Lung (tissue), 12 donors: Measurements from ENCODE around the gene CEP72. TPM values are rescaled to one million over a fixed set of nuclear protein-coding genes. Genes with fewer than 3 reads are reported as not detected.
A peak's percentile ranks its signal among the peaks of the same experiment; 100 is the strongest.

ENCODE experiments used
- ATAC-seq: fragments of 200-7000 bp; cut with Tn5 transposase; one replicate; pipeline ENCODE4 v1.9.1; 2020; ENCODE audit warnings: moderate number of reproducible peaks; ENCODE audit not compliant: insufficient read depth, low FRiP score
- DNase-seq, 3 donors: peaks; one replicate each; pipeline ENCODE4 v3.0.0-alpha.2; 2013 to 2017
- H3K27ac ChIP-seq, 2 donors: one replicate each; pipeline ENCODE4 v1.5.1; 2013; ENCODE audit warnings: mild to moderate bottlenecking in 2 of 2, moderate library complexity in 2 of 2, control low read depth in 1 of 2, inconsistent platforms in 1 of 2, low read depth in 1 of 2, low read length in 1 of 2
- H3K27me3 ChIP-seq, 3 donors: one replicate each; pipeline ENCODE4 v1.5.1; 2013; ENCODE audit warnings: low read length in 2 of 3; ENCODE audit not compliant: control insufficient read depth in 3 of 3, insufficient read depth in 3 of 3
- H3K36me3 ChIP-seq, 4 donors: one replicate each; pipeline ENCODE4 v1.5.1; 2013; ENCODE audit warnings: low read length in 4 of 4, mild to moderate bottlenecking in 1 of 4, moderate library complexity in 1 of 4; ENCODE audit not compliant: control insufficient read depth in 4 of 4, insufficient read depth in 4 of 4
- H3K4me1 ChIP-seq, 5 donors: one replicate each; pipeline ENCODE4 v1.5.1; 2013; ENCODE audit warnings: low read length in 5 of 5, mild to moderate bottlenecking in 2 of 5, moderate library complexity in 1 of 5; ENCODE audit not compliant: control insufficient read depth in 5 of 5, insufficient read depth in 5 of 5
- H3K4me3 ChIP-seq: one replicate; pipeline ENCODE4 v1.5.1; 2013; ENCODE audit warnings: mild to moderate bottlenecking, control low read depth, moderate library complexity
- H3K9ac ChIP-seq, 2 donors: one replicate each; pipeline ENCODE4 v1.5.1; 2013; ENCODE audit warnings: low read length in 2 of 2, control low read depth in 1 of 2; ENCODE audit not compliant: insufficient read depth in 1 of 2
- H3K9me3 ChIP-seq, 4 donors: one replicate each; pipeline ENCODE4 v1.5.1; 2013; ENCODE audit warnings: low read length in 3 of 4, mild to moderate bottlenecking in 1 of 4, moderate library complexity in 1 of 4; ENCODE audit not compliant: control insufficient read depth in 4 of 4, insufficient read depth in 3 of 4
- WGBS, 2 donors: extraction: QIAGEN DNeasy Blood & Tissue Kit; methylation state at CpG; one replicate each; pipeline ENCODE4 v1.1.7; 2013; 5-methylcytosine and 5-hydroxymethylcytosine counted together
- polyA plus RNA-seq, 2 donors: library from polyadenylated mRNA; stranded (reverse); fragments of 200-250 nt; gene quantifications; one replicate each; pipeline ENCODE4 v1.2.1, GENCODE V29; 2013
- total RNA-seq, 2 donors: library from RNA; depleted of rRNA in 1 of 2; stranded (reverse); fragments of >200 nt in 1 of 2; gene quantifications; one replicate each; pipeline ENCODE4 v1.2.1, GENCODE V29; 2014 to 2021
- TF ChIP-seq, protein P1 (sequence below): IDR thresholded peaks from 2 replicates; pipeline ENCODE4 v1.5.1; 2012; ENCODE audit warnings: mild to moderate bottlenecking; ENCODE audit errors: control extremely low read depth, extremely low read depth
- donor health status: control.
- donor health status: control.
- donor health status: Bipolar disorder and iron deficiency.
- donor health status: healthy.
- donor health status: DM: yes; HTN: yes; CAD: no.

The CEP72 gene
- total and polyA plus RNA-seq, 4 donors, result 3.1 to 12.1 (median 6.0) TPM

DNA sequence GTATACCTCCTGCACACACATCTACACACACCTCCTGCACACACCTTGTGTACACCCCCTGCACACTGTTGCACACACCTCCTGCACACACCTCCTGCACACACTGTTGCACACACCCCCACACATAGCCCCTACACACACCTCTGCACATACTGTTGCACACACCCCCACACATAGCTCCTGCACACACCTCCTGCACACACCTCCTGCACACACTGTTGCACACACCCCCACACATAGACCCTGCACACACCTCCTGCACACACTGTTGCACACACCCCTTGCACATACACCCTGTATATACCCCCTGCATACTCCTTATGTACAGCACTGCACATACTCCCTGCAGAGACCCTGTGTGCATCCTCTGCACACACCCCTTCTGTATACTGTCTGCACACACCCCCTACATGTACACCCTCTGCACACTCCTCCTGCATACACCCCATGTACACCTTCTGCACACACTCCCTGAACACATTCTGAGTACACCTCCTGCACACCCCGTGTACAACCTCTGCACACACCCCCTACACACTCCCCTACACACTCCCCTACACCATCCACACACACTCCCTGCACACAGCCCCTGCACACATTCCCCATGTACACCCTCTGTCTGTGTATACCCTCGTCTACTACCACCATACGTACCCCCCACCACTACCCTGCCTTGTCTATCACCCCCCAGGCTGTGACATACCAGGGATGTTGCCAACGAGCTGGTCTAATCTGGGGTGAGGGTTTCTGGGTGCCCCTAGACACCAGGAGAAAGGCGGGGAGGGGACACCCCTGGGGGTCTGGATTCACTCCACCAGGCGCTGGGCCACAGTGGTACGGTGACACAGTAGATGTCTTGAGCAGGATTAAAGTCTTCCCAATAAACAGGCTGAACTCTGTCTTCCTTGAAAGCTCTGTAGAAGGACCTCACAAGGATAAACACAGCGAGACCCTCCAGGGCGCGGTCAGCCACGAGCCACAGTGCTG, 1.1 kb upstream of the CEP72 start:
- Histone ChIP-seq H3K9me3 (no peaks in the 10 kb centered on the region), H3K27ac (no peak overlapping the region), H3K36me3 (no peaks in the 10 kb centered on the region), H3K9ac (peak overlapping the region; percentile 37 to 49), H3K27me3 (peaks cover 0 to 4% (median 0%) of the 10 kb centered on the region in 3 donors), H3K4me3 (no peak overlapping the region), H3K4me1 (peaks cover 0 to 14% (median 10%) of the 10 kb centered on the region in 5 donors)
- ATAC-seq, result no peak
- WGBS, 2 donors, result 42 to 46% methylated on average over 11 of the region's 11 CpGs
- TF ChIP-seq, protein P1, sequence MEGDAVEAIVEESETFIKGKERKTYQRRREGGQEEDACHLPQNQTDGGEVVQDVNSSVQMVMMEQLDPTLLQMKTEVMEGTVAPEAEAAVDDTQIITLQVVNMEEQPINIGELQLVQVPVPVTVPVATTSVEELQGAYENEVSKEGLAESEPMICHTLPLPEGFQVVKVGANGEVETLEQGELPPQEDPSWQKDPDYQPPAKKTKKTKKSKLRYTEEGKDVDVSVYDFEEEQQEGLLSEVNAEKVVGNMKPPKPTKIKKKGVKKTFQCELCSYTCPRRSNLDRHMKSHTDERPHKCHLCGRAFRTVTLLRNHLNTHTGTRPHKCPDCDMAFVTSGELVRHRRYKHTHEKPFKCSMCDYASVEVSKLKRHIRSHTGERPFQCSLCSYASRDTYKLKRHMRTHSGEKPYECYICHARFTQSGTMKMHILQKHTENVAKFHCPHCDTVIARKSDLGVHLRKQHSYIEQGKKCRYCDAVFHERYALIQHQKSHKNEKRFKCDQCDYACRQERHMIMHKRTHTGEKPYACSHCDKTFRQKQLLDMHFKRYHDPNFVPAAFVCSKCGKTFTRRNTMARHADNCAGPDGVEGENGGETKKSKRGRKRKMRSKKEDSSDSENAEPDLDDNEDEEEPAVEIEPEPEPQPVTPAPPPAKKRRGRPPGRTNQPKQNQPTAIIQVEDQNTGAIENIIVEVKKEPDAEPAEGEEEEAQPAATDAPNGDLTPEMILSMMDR, result no peak
- DNase-seq, result no peak

DNA sequence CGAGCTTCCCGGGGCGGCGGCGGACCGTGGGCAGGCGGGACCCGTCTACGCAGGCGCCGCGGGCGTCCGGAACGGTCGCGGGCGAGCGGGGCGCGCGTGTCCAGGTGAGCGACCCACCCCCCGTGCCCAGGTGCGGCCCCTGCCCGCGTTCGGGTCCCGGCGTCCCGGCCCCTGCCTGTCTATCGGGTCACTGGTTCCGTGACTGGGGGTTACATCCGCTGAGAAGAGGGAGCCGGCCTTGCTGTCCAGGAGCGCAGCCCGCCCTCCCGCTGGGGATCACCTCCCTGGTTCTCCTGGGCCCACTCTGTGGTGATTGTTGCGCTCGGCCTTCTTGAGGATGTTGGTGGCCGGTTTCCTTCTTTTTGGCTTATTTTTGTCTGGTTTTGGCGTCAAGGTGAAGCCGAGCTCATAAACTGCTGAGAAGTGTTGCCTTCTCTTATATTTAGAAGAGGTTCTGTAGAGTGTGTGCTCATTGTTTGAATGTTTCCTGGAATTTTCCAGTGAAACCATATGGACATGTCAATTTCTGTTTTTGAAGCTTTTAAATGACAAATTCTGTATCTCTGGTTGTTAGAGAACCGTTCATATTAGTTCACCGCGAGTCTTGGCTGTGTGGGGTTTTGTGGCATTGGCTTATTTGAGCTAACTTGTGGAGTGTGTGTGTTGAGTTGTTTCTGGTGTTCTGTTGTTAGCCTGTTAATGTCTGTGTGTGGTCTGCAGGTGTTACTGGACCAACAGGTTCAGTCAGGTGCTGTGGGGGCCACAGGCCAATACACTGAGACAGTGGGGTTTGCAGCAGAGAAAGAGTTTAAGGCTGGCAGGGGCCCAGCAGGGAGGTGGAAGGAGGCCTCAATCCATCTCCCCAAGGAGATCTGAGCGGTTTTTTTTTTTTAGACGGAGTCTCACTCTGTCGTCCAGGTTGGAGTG, 621 bp downstream of the CEP72 start:
- WGBS, 2 donors, result 12 to 16% methylated on average over 41 to 49 of the region's 49 CpGs
- peaks cover 0 to 4% (median 0%) of the 10 kb centered on the region in 3 donors for H3K27me3 ChIP-seq
- peak overlapping the region; percentile 69 for H3K4me3 ChIP-seq
- ATAC-seq (peak; percentile 6), DNase-seq (peak in 1 of 3 donors; percentile 22)
- H3K27ac ChIP-seq, result no peak overlapping the region
- peaks cover 0 to 14% (median 7%) of the 10 kb centered on the region in 5 donors for H3K4me1 ChIP-seq
- no peaks in the 10 kb centered on the region for H3K36me3 ChIP-seq
- TF ChIP-seq, protein P1, result no peak
- H3K9ac ChIP-seq, result peak overlapping the region in 1 of 2 donors; percentile 46
- no peaks in the 10 kb centered on the region for H3K9me3 ChIP-seq

DNA sequence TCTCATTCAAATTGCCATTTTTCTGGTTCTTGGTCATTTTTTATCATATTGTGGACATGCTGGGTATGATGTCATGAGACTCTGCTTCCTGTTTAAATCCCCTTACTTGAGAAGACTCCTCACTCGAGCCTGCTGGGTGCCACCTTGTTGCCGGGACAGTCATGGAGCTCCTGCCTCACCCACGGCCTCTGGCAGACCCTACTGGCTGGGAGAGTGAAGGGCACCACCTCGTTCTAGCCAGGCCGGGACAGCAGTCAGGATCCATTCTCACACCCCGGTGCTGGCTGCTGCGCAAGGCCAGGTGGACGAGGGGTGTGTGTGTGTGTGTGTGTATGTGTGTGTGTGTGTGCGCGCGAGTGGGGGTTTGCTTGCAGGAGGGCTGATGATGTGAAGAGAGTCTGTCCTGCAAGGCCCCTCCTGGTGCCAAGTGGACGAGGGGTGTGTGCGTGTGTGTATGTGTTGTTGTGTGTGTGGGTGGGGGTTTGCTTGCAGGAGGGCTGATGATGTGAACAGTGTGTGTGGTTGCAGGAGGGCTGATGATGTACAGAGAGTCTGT, 4.4 kb downstream of the CEP72 start:
- no peak overlapping the region for H3K27ac ChIP-seq
- no peaks in the 10 kb centered on the region for H3K27me3 ChIP-seq
- DNase-seq (no peak), ATAC-seq (no peak)
- no peak overlapping the region for H3K9ac ChIP-seq
- TF ChIP-seq, protein P1, result no peak
- no peak overlapping the region for H3K4me3 ChIP-seq
- no peaks in the 10 kb centered on the region for H3K9me3 ChIP-seq
- peaks cover 0 to 16% (median 3%) of the 10 kb centered on the region in 4 donors for H3K36me3 ChIP-seq
- H3K4me1 ChIP-seq, result peaks cover 0 to 6% (median 0%) of the 10 kb centered on the region in 5 donors
- WGBS, 2 donors, result 78 to 88% methylated on average over 13 of the region's 13 CpGs
